GM18498 (cell line): ENCODE measurements around the gene TMEM178B.
"Not testable (repeated sequence)": the region's sequence is repeated elsewhere in the genome, so short reads cannot be mapped to it uniquely, and the experiment has no call there.

ENCODE experiments used
- ATAC-seq: cut with Tn5 transposase; IDR thresholded peaks from one replicate; pipeline ENCODE4 v1.9.1; 2021; ENCODE audit warnings: mild to moderate bottlenecking, moderate library complexity; ENCODE audit not compliant: unreplicated experiment

TMEM178B gene

GRCh38 chr7:141073641-141074161 is at the start of gene TMEM178B:
TSS of gene TMEM178B (plus strand) at chr7:141074064.
- ATAC-seq, result peak; percentile 29

GRCh38 chr7:141024668-141025067 is 49.2 kb upstream of the TMEM178B start:
- no peak for ATAC-seq

DNA sequence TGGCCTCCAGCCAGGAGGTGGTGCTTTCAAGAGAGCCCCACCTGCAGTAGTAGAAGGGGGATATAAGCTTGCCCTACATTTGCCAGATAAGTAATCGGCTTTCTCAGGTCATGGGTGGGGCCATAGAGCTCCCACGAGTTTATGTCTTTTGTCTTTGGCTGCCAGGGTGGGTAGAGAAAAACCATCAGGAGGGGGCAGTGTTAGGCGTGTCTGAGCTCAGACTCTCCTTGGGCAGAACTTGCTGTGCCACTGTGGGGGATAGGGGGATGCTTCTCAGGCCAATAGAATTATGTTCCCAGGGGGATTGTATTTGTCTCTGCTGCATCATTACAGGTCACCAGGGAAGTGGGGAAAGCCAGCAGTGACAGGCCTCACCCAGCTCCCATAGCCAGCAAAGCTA is 46.8 kb upstream of the TMEM178B start:
- ATAC-seq, result no peak

GRCh38 chr7:141028767-141029166 is 45.1 kb upstream of the TMEM178B start:
- ATAC-seq, result no peak

- ATAC-seq, result not testable (repeated sequence)
These were observed 41.1 kb upstream of the TMEM178B start for GRCh38 chr7:141032539-141033323.

DNA sequence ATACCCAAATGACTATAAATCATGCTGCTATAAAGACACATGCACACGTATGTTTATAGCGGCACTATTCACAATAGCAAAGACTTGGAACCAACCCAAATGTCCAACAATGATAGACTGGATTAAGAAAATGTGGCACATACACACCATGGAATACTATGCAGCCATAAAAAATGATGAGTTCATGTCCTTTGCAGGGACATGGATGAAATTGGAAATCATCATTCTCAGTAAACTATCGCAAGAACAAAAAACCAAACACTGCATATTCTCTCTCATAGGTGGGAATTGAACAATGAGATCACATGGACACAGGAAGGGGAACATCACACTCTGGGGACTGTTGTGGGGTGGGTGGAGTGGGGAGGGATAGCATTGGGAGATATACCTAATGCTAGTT is 35.8 kb upstream of the TMEM178B start:
- ATAC-seq, result not testable (repeated sequence)

- ATAC-seq, result no peak
These were observed 34.5 kb upstream of the TMEM178B start for GRCh38 chr7:141039376-141039775.

DNA sequence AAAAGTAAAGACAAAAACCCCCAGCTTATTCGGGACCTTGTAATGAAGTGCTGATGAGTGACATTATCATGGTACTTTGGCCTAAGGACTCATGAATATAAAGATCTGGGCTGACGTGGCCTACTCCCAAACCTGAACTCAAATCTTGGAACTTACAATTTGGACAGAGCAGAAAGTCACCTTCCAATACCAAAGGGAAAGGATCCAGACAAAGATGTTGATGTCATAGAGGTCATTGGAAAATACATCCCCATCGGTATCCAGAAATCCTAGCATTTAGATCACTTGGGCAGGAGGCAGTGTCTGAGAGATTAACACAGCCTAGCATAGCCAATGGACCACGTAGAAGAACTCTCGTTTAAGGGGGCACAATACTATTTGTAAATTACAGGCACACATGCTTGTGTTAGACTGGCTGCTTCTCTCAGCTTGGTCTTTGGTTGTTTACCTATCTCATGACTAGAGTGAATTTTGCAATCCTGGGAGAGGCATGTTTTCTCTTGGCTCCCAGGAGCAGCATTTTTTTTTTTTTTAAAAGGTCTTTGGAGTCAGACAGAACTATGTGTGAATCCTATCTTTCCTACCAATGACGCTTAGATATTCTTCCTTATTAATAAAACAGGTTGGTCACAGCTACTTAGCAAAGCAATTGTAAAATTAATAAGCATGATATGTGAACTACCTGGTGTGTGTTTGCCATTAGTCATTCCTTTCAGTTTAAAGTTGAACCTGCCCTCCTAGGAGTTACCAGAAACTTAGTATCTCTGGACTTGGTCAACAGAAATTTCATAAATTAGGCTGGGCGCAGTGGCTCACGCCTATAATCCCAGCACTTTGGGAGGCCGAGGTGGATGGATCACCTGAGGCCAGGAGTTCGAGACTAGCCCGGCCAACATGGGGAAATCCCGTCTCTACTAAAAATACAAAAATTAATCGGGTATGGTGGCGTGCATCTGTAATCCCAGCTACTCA is 31.4 kb upstream of the TMEM178B start:
- ATAC-seq, result no peak

GRCh38 chr7:141043616-141044015 is 30.2 kb upstream of the TMEM178B start:
- ATAC-seq, result no peak

GRCh38 chr7:141045126-141045841 is 28.6 kb upstream of the TMEM178B start:
- no peak for ATAC-seq

- no peak for ATAC-seq
These were observed 27.8 kb upstream of the TMEM178B start for GRCh38 chr7:141045842-141046620.

GRCh38 chr7:141053626-141054025 is 20.2 kb upstream of the TMEM178B start:
- ATAC-seq, result no peak

DNA sequence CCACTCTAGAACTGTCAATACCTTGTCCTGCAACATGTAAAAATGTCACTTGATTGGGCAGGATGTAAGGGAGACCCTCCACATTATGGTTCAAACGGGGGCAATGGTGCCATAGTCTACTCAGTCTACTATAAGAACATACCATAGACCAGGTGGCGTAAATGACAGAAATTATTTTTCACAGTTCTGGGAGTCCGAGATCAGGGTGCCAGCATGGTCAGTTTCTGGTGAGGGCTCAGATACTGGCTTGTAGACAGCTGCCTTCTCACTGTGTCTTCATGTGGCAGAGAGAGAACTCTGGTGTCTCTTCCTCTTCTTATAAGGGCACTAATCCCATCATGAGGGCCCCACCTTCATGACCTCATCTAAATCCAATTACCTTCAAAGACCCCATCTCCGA is 18.7 kb upstream of the TMEM178B start:
- no peak for ATAC-seq

- ATAC-seq, result no peak
These were observed 16.1 kb upstream of the TMEM178B start for GRCh38 chr7:141057788-141058187.

GRCh38 chr7:141067856-141068255 is 6.0 kb upstream of the TMEM178B start:
- not testable (repeated sequence) for ATAC-seq

GRCh38 chr7:141071260-141071854 is 2.5 kb upstream of the TMEM178B start:
- ATAC-seq, result no peak

DNA sequence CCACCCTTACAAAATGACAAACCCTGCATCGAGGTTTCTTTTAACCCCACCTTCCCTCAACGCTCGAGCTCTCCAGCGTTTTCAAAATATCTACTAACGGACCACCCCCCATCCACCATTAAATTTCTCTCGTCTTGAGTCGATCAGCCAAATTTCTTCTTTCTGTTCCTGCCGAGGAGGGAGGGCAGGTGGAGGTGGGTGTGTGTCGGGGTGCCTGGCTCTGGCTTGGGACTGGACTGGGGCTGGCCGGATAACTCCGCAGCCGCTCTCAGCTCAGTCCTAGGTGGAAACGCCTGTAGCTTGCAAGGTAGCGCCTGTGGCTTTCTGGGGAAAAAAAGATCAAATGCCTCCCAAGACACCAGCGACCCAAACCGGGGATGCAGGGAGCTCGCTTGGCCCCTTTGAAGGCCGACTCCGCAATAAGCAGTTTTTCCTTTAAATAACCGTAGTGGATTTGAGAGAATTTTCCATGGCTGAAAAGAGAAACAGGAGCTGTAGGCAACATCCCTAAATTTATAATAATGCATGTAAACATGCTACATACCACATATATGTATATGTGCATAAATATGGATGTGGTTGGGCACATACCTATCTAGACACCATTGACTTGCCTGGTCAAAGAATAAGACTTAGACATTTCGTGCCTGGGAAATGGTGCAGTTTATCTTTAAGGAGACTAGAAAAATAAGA is 1.9 kb upstream of the TMEM178B start:
- no peak for ATAC-seq

DNA sequence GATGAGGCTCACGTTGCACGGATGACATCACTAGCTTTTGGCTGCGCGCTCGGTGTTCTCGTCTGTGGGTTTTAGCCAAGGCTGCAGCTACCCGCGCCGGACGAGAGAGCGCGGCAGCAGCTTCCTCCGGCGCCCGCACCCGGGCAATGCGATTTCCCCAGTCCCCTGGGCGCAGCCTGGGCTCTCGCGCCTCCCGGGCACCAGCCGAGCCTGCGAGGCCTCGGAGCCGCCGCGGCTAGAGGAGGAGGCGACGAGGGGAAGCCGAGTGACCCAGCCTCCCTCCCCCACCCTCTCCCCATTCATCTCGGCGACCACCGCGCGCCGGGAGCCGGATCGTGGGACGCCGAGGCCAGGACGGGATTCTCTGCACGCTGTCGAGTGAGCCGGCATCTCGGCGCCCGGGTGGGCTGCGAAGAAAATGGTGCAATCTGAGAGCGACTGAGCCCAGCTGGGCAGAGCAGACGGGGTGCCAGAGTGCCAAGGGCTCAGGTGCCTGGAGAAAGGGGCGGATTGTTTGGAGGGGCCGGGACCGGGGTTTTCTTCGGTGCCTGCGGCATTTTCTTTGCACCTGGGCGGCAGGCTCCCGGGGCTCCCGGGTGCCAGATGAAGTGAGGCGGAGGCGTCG is 1.2 kb upstream of the TMEM178B start:
- ATAC-seq, result no peak
